WTC11 (cell line): ENCODE data around the gene FAM24B. TPM values are rescaled to one million over a fixed set of nuclear protein-coding genes. Genes with fewer than 3 reads are reported as not detected.

Experiments
- ATAC-seq: fragments of 200-7000 bp; cut with Tn5 transposase; 2 replicates; pipeline ENCODE4 v1.10.0; 2021; ENCODE audit warnings: mild to moderate bottlenecking, moderate library complexity
- CTCF ChIA-PET: fragments of 300-600 bp; sonication (Branson Sonifier 250); formaldehyde crosslinking; loops from one replicate; lab custom pipeline; 2021; ENCODE audit warnings: antibody characterized with exemption; lab: Charles Lee
- POLR2A ChIA-PET: fragments of 350-600 bp; sonication (Branson Sonifier 250); formaldehyde crosslinking; loops from one replicate; lab custom pipeline; 2021; ENCODE audit warnings: antibody characterized with exemption; lab: Charles Lee
- DNase-seq: peaks from one replicate; pipeline ENCODE4 v3.0.0; 2021; ENCODE audit warnings: low spot score
- H3K27ac Mint-ChIP-seq: 2 replicates; pipeline ENCODE4 v1.8.0; 2021; ENCODE audit warnings: mixed read lengths
- H3K27me3 Mint-ChIP-seq: 2 replicates; pipeline ENCODE4 v1.8.0; 2021; ENCODE audit warnings: low read depth, mild to moderate bottlenecking, moderate library complexity, mixed read lengths
- H3K36me3 Mint-ChIP-seq: 2 replicates; pipeline ENCODE4 v1.8.0; 2021; ENCODE audit warnings: mixed read lengths
- H3K4me1 Mint-ChIP-seq: 2 replicates; pipeline ENCODE4 v1.8.0; 2022; ENCODE audit warnings: mixed read lengths
- H3K4me3 Mint-ChIP-seq: 2 replicates; pipeline ENCODE4 v1.8.0; 2021; ENCODE audit warnings: mild to moderate bottlenecking, moderate library complexity, mixed read lengths
- H3K9me3 Mint-ChIP-seq: 2 replicates; pipeline ENCODE4 v1.8.0; 2021; ENCODE audit warnings: mixed read lengths
- AFF4 ChIP-seq: sonication (generic); formaldehyde crosslinking; IDR thresholded peaks from 2 replicates; pipeline ENCODE4 v1.8.1; 2023; ENCODE audit warnings: mild to moderate bottlenecking, missing genetic modification reagents, borderline replicate concordance
- AR ChIP-seq: fragments of 250-450 bp; sonication (Bioruptor Pico); IDR thresholded peaks from 2 replicates; pipeline ENCODE4 v1.9.0; 2021; ENCODE audit warnings: mild to moderate bottlenecking
- ATF2 ChIP-seq: sonication (generic); formaldehyde crosslinking; IDR thresholded peaks from 2 replicates; pipeline ENCODE4 v1.8.1; 2022; ENCODE audit warnings: low read depth, missing genetic modification reagents, borderline replicate concordance
- E2F5 ChIP-seq: sonication (generic); formaldehyde crosslinking; IDR thresholded peaks from 2 replicates; pipeline ENCODE4 v1.8.1; 2022; ENCODE audit warnings: mild to moderate bottlenecking, moderate library complexity, missing genetic modification reagents
- HMGA2 ChIP-seq: fragments of 250-450 bp; sonication (Bioruptor Pico); IDR thresholded peaks from 2 replicates; pipeline ENCODE4 v1.4.0; 2021; ENCODE audit warnings: mild to moderate bottlenecking, moderate library complexity
- NFATC4 ChIP-seq: fragments of 250-450 bp; sonication (Bioruptor Pico); IDR thresholded peaks from 2 replicates; pipeline ENCODE4 v1.9.0; 2021; ENCODE audit warnings: mild to moderate bottlenecking
- NR1H2 ChIP-seq: sonication (generic); formaldehyde crosslinking; IDR thresholded peaks from 2 replicates; pipeline ENCODE4 v1.9.0; 2021; ENCODE audit warnings: mild to moderate bottlenecking, moderate library complexity, missing genetic modification reagents
- PRRX2 ChIP-seq: fragments of 250-450 bp; sonication (Bioruptor Pico); IDR thresholded peaks from 2 replicates; pipeline ENCODE4 v1.8.0; 2021; ENCODE audit warnings: mild to moderate bottlenecking
- RORB ChIP-seq: fragments of 250-450 bp; sonication (Bioruptor Pico); IDR thresholded peaks from 2 replicates; pipeline ENCODE4 v1.9.0; 2021; ENCODE audit warnings: mild to moderate bottlenecking
- SMAD4 ChIP-seq: sonication (generic); formaldehyde crosslinking; IDR thresholded peaks from 2 replicates; pipeline ENCODE4 v1.8.0; 2022; ENCODE audit warnings: mild to moderate bottlenecking, missing genetic modification reagents
- STAT6 ChIP-seq: sonication (generic); formaldehyde crosslinking; conservative IDR thresholded peaks from 2 replicates; pipeline ENCODE4 v1.8.1; 2023; ENCODE audit warnings: mild to moderate bottlenecking, low read depth, missing genetic modification reagents, moderate library complexity
- TEAD4 ChIP-seq: sonication (generic); formaldehyde crosslinking; IDR thresholded peaks from 2 replicates; pipeline ENCODE4 v1.8.0; 2022; ENCODE audit warnings: mild to moderate bottlenecking, missing genetic modification reagents
- TP53 ChIP-seq: sonication (generic); formaldehyde crosslinking; IDR thresholded peaks from 2 replicates; pipeline ENCODE4 v1.8.1; 2023; ENCODE audit warnings: mild to moderate bottlenecking, missing genetic modification reagents
- ZMAT4 ChIP-seq: fragments of 250-450 bp; sonication (Bioruptor Pico); IDR thresholded peaks from 2 replicates; pipeline ENCODE4 v1.9.0; 2021; ENCODE audit warnings: mild to moderate bottlenecking
- ZNF281 ChIP-seq: sonication (generic); formaldehyde crosslinking; IDR thresholded peaks from 2 replicates; pipeline ENCODE4 v1.8.0; 2023; ENCODE audit warnings: mild to moderate bottlenecking, missing genetic modification reagents
- ZNF532 ChIP-seq: fragments of 250-450 bp; sonication (Bioruptor Pico); IDR thresholded peaks from 2 replicates; pipeline ENCODE4 v1.9.0; 2021; ENCODE audit warnings: mild to moderate bottlenecking, borderline replicate concordance
- total RNA-seq: library from RNA; stranded (reverse); gene quantifications from 3 replicates; pipeline ENCODE4 v1.2.3, GENCODE V29; 2021

Gene FAM24B
- total RNA-seq, 1 experiment from 2014 or later, result 3.7 TPM

GRCh38 chr10:122841569-122841968 is 37.8 kb downstream of the FAM24B start:
- Mint-ChIP-seq H3K36me3 (peaks cover 49% of the 10 kb centered on the region), H3K27ac (no peak overlapping the region), H3K9me3 (peaks cover 21% of the 10 kb centered on the region), H3K27me3 (no peaks in the 10 kb centered on the region; the same call in 1 of the 2 replicates), H3K4me1 (peaks cover 11% of the 10 kb centered on the region), H3K4me3 (no peak overlapping the region)
- POLR2A ChIA-PET, result no interaction called here
- no peak for TF ChIP-seq PRRX2 (CRISPR knock-in tag)
- no peak for TF ChIP-seq ZMAT4
- TF ChIP-seq STAT6 (CRISPR knock-in tag), result no peak
- TF ChIP-seq E2F5 (CRISPR knock-in tag), result no peak
- TF ChIP-seq ATF2 (CRISPR knock-in tag), result no peak
- no peak for TF ChIP-seq ZNF281 (CRISPR knock-in tag)
- no peak for TF ChIP-seq AFF4 (CRISPR knock-in tag)
- no peak for TF ChIP-seq RORB (CRISPR knock-in tag)
- TF ChIP-seq HMGA2 (CRISPR knock-in tag), result no peak
- no peak for TF ChIP-seq SMAD4 (CRISPR knock-in tag)
- no peak for TF ChIP-seq ZNF532 (CRISPR knock-in tag)
- TF ChIP-seq TP53 (CRISPR knock-in tag), result no peak
- no peak for TF ChIP-seq TEAD4 (CRISPR knock-in tag)
- TF ChIP-seq NR1H2, result no peak
- no peak for TF ChIP-seq AR (CRISPR knock-in tag)
- TF ChIP-seq NFATC4, result no peak
- CTCF ChIA-PET, result no interaction called here
- DNase-seq (no peak), ATAC-seq (no peak)
